HepG2 (cell line): ENCODE data around the gene GPR4. TPM values are rescaled to one million over a fixed set of nuclear protein-coding genes. Genes with fewer than 3 reads are reported as not detected.

Experiments
- ATF7-NPFF ChIP-seq: sonication (generic); formaldehyde crosslinking; IDR thresholded peaks from 2 replicates; pipeline ENCODE4 v1.8.1; 2023; ENCODE audit warnings: mild to moderate bottlenecking, low read depth, missing genetic modification reagents, moderate library complexity
- CBX5 ChIP-seq: sonication (generic); formaldehyde crosslinking; IDR thresholded peaks from 2 replicates; pipeline ENCODE4 v1.4.0; 2020; ENCODE audit warnings: missing genetic modification reagents, borderline replicate concordance
- CEBPG ChIP-seq: IDR thresholded peaks from 2 replicates; pipeline ENCODE4 v1.6.1; 2016
- HMG20A ChIP-seq: IDR thresholded peaks from 2 replicates; pipeline ENCODE4 v1.6.1; 2016; ENCODE audit warnings: borderline replicate concordance
- HNRNPUL1 ChIP-seq: fragments of 200-400 bp; formaldehyde crosslinking; IDR thresholded peaks from 2 replicates; pipeline ENCODE4 v1.6.1; 2017; ENCODE audit warnings: low read depth, mild to moderate bottlenecking, low read length, moderate library complexity
- KMT2B ChIP-seq: IDR thresholded peaks from 2 replicates; pipeline ENCODE4 v1.6.1; 2016; ENCODE audit warnings: missing genetic modification reagents, missing compliant biosample characterization
- MEIS2 ChIP-seq: sonication (generic); formaldehyde crosslinking; IDR thresholded peaks from 2 replicates; pipeline ENCODE4 v1.9.0; 2021; ENCODE audit warnings: mild to moderate bottlenecking, missing genetic modification reagents
- MTA3 ChIP-seq: sonication (generic); formaldehyde crosslinking; IDR thresholded peaks from 2 replicates; pipeline ENCODE4 v1.4.0; 2020; ENCODE audit warnings: missing genetic modification reagents
- NR3C1 ChIP-seq: sonication (generic); formaldehyde crosslinking; IDR thresholded peaks from 2 replicates; pipeline ENCODE4 v1.4.0; 2020; ENCODE audit warnings: missing genetic modification reagents
- PHF8 ChIP-seq: sonication (generic); formaldehyde crosslinking; IDR thresholded peaks from 2 replicates; pipeline ENCODE4 v1.5.0; 2020; ENCODE audit warnings: missing genetic modification reagents
- PLSCR1 ChIP-seq: sonication (generic); formaldehyde crosslinking; IDR thresholded peaks from 2 replicates; pipeline ENCODE4 v1.5.0; 2020; ENCODE audit warnings: missing genetic modification reagents, mild to moderate bottlenecking, borderline replicate concordance
- SMARCE1 ChIP-seq: fragments of 450-650 bp; IDR thresholded peaks from 2 replicates; pipeline ENCODE4 v1.6.1; 2017; ENCODE audit warnings: borderline replicate concordance
- THYN1 ChIP-seq: sonication (generic); formaldehyde crosslinking; IDR thresholded peaks from 2 replicates; pipeline ENCODE4 v1.8.1; 2023; ENCODE audit warnings: low read depth, mild to moderate bottlenecking, moderate library complexity, missing genetic modification reagents, borderline replicate concordance
- ZKSCAN8 ChIP-seq: IDR thresholded peaks from 2 replicates; pipeline ENCODE4 v1.6.1; 2016; ENCODE audit warnings: borderline replicate concordance, missing genetic modification reagents, missing compliant biosample characterization
- ZNF263 ChIP-seq: sonication (generic); formaldehyde crosslinking; IDR thresholded peaks from 2 replicates; pipeline ENCODE4 v1.4.0; 2020; ENCODE audit warnings: missing genetic modification reagents
- ZNF614 ChIP-seq: IDR thresholded peaks from 2 replicates; pipeline ENCODE4 v1.6.1; 2018; ENCODE audit warnings: missing biosample characterization, missing genetic modification reagents, inconsistent platforms, borderline replicate concordance
- ZNF674 ChIP-seq: sonication (generic); formaldehyde crosslinking; IDR thresholded peaks from 2 replicates; pipeline ENCODE4 v1.5.0; 2020; ENCODE audit warnings: low read depth, mild to moderate bottlenecking, missing genetic modification reagents
- ZNF710 ChIP-seq: sonication (generic); formaldehyde crosslinking; IDR thresholded peaks from 2 replicates; pipeline ENCODE4 v1.5.0; 2020; ENCODE audit warnings: mild to moderate bottlenecking, missing genetic modification reagents, borderline replicate concordance
- ZNF841 ChIP-seq: sonication (generic); formaldehyde crosslinking; IDR thresholded peaks from 2 replicates; pipeline ENCODE4 v1.8.1; 2023; ENCODE audit warnings: missing genetic modification reagents, borderline replicate concordance
- polyA plus RNA-seq, 8 experiments: library from polyadenylated mRNA; depleted of rRNA in 3 of 8; stranded (reverse) in 7 of 8; unstranded in 1 of 8; fragments of >200 nt; fragmentation: Illumina TruSeq in 4 of 8; extraction: Trizol in 4 of 8; gene quantifications; 2 replicates each; pipeline versions ENCODE4 v1.2.1 to v1.2.3, GENCODE V29; 2011 to 2016; ENCODE audit warnings: low read depth in 4 of 8, missing spikeins in 1 of 8, mixed read lengths in 1 of 8; ENCODE audit not compliant: insufficient read depth in 1 of 8
- total RNA-seq, 5 experiments: library from RNA; depleted of rRNA; stranded (reverse); fragments of >200 nt; fragmentation: Illumina TruSeq; extraction: Trizol; gene quantifications; 2 replicates each; pipeline ENCODE4 v1.2.3, GENCODE V29; 2016; ENCODE audit warnings: low read depth in 1 of 5
- TF ChIP-seq, protein P1 (sequence below): sonication (generic); formaldehyde crosslinking; IDR thresholded peaks from 2 replicates; pipeline ENCODE4 v1.8.0; 2022; ENCODE audit warnings: missing genetic modification reagents, low read depth, mild to moderate bottlenecking, borderline replicate concordance
- TF ChIP-seq, protein P2 (sequence below): conservative IDR thresholded peaks from 2 replicates; pipeline ENCODE4 v1.6.1; 2018; ENCODE audit warnings: missing genetic modification reagents
- TF ChIP-seq, protein P3 (sequence below): sonication (generic); formaldehyde crosslinking; IDR thresholded peaks from 2 replicates; pipeline ENCODE4 v1.5.1; 2020; ENCODE audit warnings: mild to moderate bottlenecking, missing genetic modification reagents, moderate library complexity

Gene GPR4
- total and polyA plus RNA-seq, 2 of the 13 experiments (the other 11 are each of a cell fraction or from before 2014, with no cell fraction given): 0.15 TPM; not detected in 1

DNA sequence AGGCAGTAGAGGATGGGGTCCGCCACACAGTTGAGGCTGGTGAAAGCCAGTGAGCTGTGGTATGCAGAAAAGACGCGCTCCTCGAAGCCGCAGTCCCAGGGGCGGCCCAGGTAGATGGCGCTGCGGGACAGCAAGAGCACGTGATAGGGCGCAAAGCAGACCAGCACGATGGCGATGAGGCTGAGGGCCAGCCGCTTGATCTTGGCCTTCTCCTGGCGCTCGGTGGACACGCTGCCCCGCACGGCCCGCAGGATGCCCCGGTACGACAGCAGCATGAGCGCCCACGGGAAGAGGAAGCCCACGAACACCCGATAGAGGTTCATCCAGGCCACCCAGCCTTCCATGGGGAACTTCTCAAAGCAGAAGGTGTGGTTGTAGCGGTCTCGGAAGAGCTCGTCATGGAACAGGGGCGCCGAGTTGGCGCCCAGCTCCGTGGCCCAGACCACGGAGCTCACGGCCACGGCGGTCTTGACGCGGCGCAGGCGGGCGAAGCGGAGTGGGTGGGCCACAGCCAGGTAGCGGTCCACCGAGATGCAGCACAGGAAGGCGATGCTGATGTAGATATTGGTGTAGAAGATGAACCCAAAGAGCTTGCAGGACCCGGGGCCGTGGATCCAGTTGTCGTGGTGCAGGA, 10.9 kb downstream of the GPR4 start (continued):
- TF ChIP-seq ZNF710 (CRISPR knock-in tag): no peak
- TF ChIP-seq HMG20A (CRISPR knock-in tag): no peak
- no peak for TF ChIP-seq ZNF674 (CRISPR knock-in tag)
- TF ChIP-seq ZNF614: peak; percentile 78; the same call in 1 of the 2 replicates
- no peak; the same call in 1 of the 2 replicates for TF ChIP-seq MEIS2 (CRISPR knock-in tag)
- TF ChIP-seq ATF7-NPFF (CRISPR knock-in tag): peak; percentile 86
- no peak for TF ChIP-seq SMARCE1
- no peak for TF ChIP-seq ZNF841 (CRISPR knock-in tag)
- TF ChIP-seq ZKSCAN8 (CRISPR knock-in tag): peak; percentile 58; the same call in 1 of the 2 replicates
- no peak for TF ChIP-seq NR3C1 (CRISPR knock-in tag)
- peak; percentile 51; the same call in 1 of the 2 replicates for TF ChIP-seq PHF8
- TF ChIP-seq PLSCR1: no peak
- TF ChIP-seq, protein P1, sequence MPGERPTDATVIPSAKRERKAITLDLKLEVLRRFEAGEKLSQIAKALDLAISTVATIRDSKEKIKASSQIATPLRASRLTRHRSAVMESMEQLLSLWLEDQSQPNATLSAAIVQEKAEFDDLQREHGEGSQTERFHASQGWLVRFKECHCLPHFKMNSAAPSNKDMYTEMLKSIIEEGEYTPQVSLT: no peak
- TF ChIP-seq KMT2B (CRISPR knock-in tag): peak; percentile 80
- peak; percentile 69 for TF ChIP-seq CBX5 (CRISPR knock-in tag)
- TF ChIP-seq, protein P2, sequence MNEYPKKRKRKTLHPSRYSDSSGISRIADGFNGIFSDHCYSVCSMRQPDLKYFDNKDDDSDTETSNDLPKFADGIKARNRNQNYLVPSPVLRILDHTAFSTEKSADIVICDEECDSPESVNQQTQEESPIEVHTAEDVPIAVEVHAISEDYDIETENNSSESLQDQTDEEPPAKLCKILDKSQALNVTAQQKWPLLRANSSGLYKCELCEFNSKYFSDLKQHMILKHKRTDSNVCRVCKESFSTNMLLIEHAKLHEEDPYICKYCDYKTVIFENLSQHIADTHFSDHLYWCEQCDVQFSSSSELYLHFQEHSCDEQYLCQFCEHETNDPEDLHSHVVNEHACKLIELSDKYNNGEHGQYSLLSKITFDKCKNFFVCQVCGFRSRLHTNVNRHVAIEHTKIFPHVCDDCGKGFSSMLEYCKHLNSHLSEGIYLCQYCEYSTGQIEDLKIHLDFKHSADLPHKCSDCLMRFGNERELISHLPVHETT (CRISPR knock-in tag): 0 out of 2 replicates have a peak, but pooled peaks have one; percentile 40
- peak; percentile 40; the same call in 1 of the 2 replicates for TF ChIP-seq ZNF263
- TF ChIP-seq MTA3 (CRISPR knock-in tag): no peak
- no peak for TF ChIP-seq THYN1 (CRISPR knock-in tag)
- no peak for TF ChIP-seq HNRNPUL1
- TF ChIP-seq, protein P3, sequence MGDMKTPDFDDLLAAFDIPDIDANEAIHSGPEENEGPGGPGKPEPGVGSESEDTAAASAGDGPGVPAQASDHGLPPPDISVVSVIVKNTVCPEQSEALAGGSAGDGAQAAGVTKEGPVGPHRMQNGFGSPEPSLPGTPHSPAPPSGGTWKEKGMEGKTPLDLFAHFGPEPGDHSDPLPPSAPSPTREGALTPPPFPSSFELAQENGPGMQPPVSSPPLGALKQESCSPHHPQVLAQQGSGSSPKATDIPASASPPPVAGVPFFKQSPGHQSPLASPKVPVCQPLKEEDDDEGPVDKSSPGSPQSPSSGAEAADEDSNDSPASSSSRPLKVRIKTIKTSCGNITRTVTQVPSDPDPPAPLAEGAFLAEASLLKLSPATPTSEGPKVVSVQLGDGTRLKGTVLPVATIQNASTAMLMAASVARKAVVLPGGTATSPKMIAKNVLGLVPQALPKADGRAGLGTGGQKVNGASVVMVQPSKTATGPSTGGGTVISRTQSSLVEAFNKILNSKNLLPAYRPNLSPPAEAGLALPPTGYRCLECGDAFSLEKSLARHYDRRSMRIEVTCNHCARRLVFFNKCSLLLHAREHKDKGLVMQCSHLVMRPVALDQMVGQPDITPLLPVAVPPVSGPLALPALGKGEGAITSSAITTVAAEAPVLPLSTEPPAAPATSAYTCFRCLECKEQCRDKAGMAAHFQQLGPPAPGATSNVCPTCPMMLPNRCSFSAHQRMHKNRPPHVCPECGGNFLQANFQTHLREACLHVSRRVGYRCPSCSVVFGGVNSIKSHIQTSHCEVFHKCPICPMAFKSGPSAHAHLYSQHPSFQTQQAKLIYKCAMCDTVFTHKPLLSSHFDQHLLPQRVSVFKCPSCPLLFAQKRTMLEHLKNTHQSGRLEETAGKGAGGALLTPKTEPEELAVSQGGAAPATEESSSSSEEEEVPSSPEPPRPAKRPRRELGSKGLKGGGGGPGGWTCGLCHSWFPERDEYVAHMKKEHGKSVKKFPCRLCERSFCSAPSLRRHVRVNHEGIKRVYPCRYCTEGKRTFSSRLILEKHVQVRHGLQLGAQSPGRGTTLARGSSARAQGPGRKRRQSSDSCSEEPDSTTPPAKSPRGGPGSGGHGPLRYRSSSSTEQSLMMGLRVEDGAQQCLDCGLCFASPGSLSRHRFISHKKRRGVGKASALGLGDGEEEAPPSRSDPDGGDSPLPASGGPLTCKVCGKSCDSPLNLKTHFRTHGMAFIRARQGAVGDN (CRISPR knock-in tag): peak; percentile 98
- TF ChIP-seq CEBPG (CRISPR knock-in tag): no peak
